ENCODE measurements around the gene TRPM1.
"Not testable (repeated sequence)": the region's sequence is repeated elsewhere in the genome, so short reads cannot be mapped to it uniquely, and the experiment has no call there.

The TRPM1 gene

GRCh38 chr15:31125061-31125460 lies 23.5 kb upstream of the TRPM1 start:
- no peak for DNase-seq

- DNase-seq = no peak
Measured at GRCh38 chr15:31116423-31117030, 15.0 kb upstream of the TRPM1 start.

GRCh38 chr15:31111091-31111647 lies 9.6 kb upstream of the TRPM1 start:
- DNase-seq = no peak

- no peak for DNase-seq
Measured at GRCh38 chr15:31108836-31109235, 7.3 kb upstream of the TRPM1 start.

- DNase-seq = no peak
Measured at GRCh38 chr15:31106495-31107300, 5.2 kb upstream of the TRPM1 start.

- DNase-seq = no peak
Measured at GRCh38 chr15:31104003-31104402, 2.5 kb upstream of the TRPM1 start.

- peak in 2 of 56 donors; percentile 38 to 49 for DNase-seq
Measured at GRCh38 chr15:31102374-31103342, 1.1 kb upstream of the TRPM1 start.

- peak in 10 of 56 donors; percentile 11 to 62 (median 22) for DNase-seq
Measured at GRCh38 chr15:31102039-31102321, 455 bp upstream of the TRPM1 start.

GRCh38 chr15:31100738-31101137 lies 787 bp downstream of the TRPM1 start:
- DNase-seq = no peak

- no peak for DNase-seq
Measured at GRCh38 chr15:31098953-31099740, 2.4 kb downstream of the TRPM1 start.

GRCh38 chr15:31098491-31098917 lies 3.0 kb downstream of the TRPM1 start:
- DNase-seq = no peak

GRCh38 chr15:31096563-31096962 lies 5.0 kb downstream of the TRPM1 start:
- DNase-seq = no peak

- no peak for DNase-seq
Measured at GRCh38 chr15:31091481-31091880, 10.0 kb downstream of the TRPM1 start.

GRCh38 chr15:31090766-31091165 lies 10.8 kb downstream of the TRPM1 start:
- DNase-seq = no peak

GRCh38 chr15:31089368-31090047 lies 12.0 kb downstream of the TRPM1 start:
- no peak for DNase-seq

- DNase-seq = no peak
Measured at GRCh38 chr15:31088672-31089367, 12.7 kb downstream of the TRPM1 start.

- not testable (repeated sequence) for DNase-seq
Measured at GRCh38 chr15:31088041-31088440, 13.5 kb downstream of the TRPM1 start.

- DNase-seq = no peak
Measured at GRCh38 chr15:31086344-31086743, 15.2 kb downstream of the TRPM1 start.

GRCh38 chr15:31085359-31085758 lies 16.2 kb downstream of the TRPM1 start:
- DNase-seq = no peak

- DNase-seq = no peak
Measured at GRCh38 chr15:31084176-31084575, 17.3 kb downstream of the TRPM1 start.
